Endothelial cell (in vitro differentiated cells): ENCODE measurements around the gene NCK1. TPM values are rescaled to one million over a fixed set of nuclear protein-coding genes. Genes with fewer than 3 reads are reported as not detected.

ENCODE experiments used
- DNase-seq: peaks from one replicate; pipeline ENCODE4 v3.0.0; 2021; ENCODE audit warnings: low spot score
- H3K27ac Mint-ChIP-seq: one replicate; pipeline ENCODE4 v1.8.0; 2021; ENCODE audit warnings: mixed read lengths, inconsistent platforms; ENCODE audit not compliant: unreplicated experiment
- H3K27me3 Mint-ChIP-seq: one replicate; pipeline ENCODE4 v1.8.0; 2021; ENCODE audit warnings: mild to moderate bottlenecking, moderate library complexity, mixed read lengths, inconsistent platforms; ENCODE audit not compliant: unreplicated experiment
- H3K36me3 Mint-ChIP-seq: one replicate; pipeline ENCODE4 v1.8.0; 2021; ENCODE audit warnings: mild to moderate bottlenecking, low read depth, mixed read lengths, inconsistent platforms; ENCODE audit not compliant: unreplicated experiment
- H3K4me1 Mint-ChIP-seq: one replicate; pipeline ENCODE4 v1.8.0; 2021; ENCODE audit warnings: mild to moderate bottlenecking, mixed read lengths, inconsistent platforms; ENCODE audit not compliant: unreplicated experiment
- H3K4me3 Mint-ChIP-seq: one replicate; pipeline ENCODE4 v1.8.0; 2021; ENCODE audit warnings: mild to moderate bottlenecking, mixed read lengths, inconsistent platforms; ENCODE audit not compliant: unreplicated experiment
- H3K9me3 Mint-ChIP-seq: one replicate; pipeline ENCODE4 v1.8.0; 2021; ENCODE audit warnings: mixed read lengths, inconsistent platforms; ENCODE audit not compliant: unreplicated experiment
- total RNA-seq: library from RNA; stranded (reverse); fragmentation: NEBNext Ultra II Directional; extraction: Animal tissue kit (Norgen Biotek cat#: 25700); gene quantifications from one replicate; pipeline ENCODE4 v1.2.1, GENCODE V29; 2021; ENCODE audit not compliant: unreplicated experiment
- TF ChIP-seq, protein P1 (sequence below): fragments of 200-600 bp; sonication (generic); IDR thresholded peaks from one replicate; pipeline ENCODE4 v1.5.0; 2021; ENCODE audit warnings: antibody characterized with exemption; ENCODE audit not compliant: unreplicated experiment

NCK1 gene
- total RNA-seq, 1 donor from 2014 or later, result 53.9 TPM

DNA sequence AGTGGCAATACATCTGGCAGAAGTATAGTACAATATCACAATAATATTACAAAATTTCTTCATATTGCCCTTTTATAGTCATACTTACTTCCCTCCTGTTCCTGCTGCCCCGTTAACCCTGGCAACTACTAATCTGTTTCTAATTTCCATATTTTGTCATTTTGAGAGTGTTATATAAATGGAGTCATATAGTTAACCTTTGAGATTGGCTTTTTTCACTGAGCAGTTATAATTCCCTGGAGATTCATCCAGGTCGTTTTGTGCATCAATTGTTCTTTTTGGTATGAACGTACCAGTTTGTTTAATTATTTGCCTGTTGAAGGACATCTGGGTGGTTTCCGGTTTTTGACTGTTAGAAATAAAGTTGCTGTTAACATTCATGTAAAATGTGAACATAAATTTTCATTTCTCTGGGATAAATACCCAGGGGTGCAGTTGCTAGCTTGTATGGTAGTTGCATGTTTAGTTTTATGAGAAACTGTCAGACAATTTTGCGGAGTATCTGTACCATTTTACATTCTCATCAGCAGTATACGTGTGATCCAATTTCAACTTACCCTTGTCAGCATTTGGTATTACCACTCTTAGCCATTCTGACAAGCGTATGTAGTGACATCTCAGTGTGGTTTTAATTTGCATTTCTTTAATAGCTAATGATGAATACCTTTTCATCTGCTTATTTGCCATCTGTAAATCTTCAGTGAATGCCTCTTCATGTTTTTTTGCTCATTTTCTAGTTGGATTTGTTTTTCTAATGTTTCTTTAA, 63.6 kb downstream of the NCK1 start:
- Mint-ChIP-seq H3K36me3 (peaks cover 18% of the 10 kb centered on the region), H3K27ac (no peak overlapping the region), H3K4me1 (peaks cover 24% of the 10 kb centered on the region), H3K27me3 (no peaks in the 10 kb centered on the region), H3K4me3 (no peak overlapping the region), H3K9me3 (no peaks in the 10 kb centered on the region)
- TF ChIP-seq, protein P1, sequence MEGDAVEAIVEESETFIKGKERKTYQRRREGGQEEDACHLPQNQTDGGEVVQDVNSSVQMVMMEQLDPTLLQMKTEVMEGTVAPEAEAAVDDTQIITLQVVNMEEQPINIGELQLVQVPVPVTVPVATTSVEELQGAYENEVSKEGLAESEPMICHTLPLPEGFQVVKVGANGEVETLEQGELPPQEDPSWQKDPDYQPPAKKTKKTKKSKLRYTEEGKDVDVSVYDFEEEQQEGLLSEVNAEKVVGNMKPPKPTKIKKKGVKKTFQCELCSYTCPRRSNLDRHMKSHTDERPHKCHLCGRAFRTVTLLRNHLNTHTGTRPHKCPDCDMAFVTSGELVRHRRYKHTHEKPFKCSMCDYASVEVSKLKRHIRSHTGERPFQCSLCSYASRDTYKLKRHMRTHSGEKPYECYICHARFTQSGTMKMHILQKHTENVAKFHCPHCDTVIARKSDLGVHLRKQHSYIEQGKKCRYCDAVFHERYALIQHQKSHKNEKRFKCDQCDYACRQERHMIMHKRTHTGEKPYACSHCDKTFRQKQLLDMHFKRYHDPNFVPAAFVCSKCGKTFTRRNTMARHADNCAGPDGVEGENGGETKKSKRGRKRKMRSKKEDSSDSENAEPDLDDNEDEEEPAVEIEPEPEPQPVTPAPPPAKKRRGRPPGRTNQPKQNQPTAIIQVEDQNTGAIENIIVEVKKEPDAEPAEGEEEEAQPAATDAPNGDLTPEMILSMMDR, result no peak
- DNase-seq, result no peak

DNA sequence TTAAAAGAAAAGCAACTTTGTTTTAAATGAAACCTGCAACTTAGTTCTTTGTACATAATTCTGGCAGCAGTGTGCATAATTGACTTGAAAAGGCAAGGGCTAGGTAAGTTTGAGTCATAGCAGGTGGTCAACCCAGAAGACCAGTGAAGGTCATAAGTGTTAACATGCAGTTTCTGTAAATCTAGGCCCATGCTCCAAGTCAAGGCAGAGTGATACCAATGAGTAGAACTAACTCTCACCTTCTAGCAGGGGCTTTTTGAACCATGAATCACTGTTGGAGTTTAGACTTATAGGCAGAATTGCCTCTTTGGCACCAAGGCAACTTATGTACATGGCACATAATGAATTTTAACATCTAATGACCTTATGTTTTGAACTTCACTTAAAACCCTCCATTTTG, 66.2 kb downstream of the NCK1 start:
- H3K36me3 Mint-ChIP-seq, result peaks cover 7% of the 10 kb centered on the region
- no peak overlapping the region for H3K4me3 Mint-ChIP-seq
- H3K27me3 Mint-ChIP-seq, result no peaks in the 10 kb centered on the region
- H3K9me3 Mint-ChIP-seq, result no peaks in the 10 kb centered on the region
- H3K4me1 Mint-ChIP-seq, result peaks cover 12% of the 10 kb centered on the region
- TF ChIP-seq, protein P1, result no peak
- no peak overlapping the region for H3K27ac Mint-ChIP-seq
- DNase-seq, result no peak

DNA sequence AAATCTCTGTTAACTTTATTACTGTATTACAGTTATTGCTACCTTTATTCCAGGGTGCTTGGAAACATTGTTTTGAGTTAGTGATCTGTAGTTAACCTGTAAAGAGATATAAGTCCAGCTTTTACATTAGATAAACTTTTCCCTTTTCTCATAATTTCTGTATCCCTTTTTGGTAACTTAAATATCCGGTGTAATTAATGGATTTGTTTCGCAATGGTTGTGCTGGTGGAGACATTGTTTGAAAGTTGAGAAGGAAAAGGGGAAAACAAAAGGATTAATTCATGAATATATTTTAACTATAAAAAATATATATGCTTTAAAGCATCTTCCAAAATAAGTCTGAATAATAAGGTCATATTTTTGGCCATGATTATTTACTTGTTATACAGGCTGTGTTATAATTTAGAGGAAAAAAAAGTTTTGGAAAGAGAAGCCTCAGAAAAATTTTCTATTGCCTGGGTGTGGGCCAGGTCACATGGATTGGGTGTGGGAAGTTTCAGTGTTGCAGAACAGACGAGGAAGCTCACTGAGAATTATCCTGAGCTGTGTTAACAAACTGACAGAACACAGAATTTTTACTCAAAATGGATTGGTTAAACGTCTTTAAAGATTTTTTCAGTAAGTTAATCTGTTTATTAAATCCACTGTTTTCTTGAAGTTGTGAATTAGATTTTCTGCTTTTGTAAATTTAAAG, 68.1 kb downstream of the NCK1 start:
- H3K27ac Mint-ChIP-seq, result no peak overlapping the region
- no peak overlapping the region for H3K4me3 Mint-ChIP-seq
- no peak for DNase-seq
- H3K36me3 Mint-ChIP-seq, result peaks cover 19% of the 10 kb centered on the region
- TF ChIP-seq, protein P1, result no peak
- H3K9me3 Mint-ChIP-seq, result no peaks in the 10 kb centered on the region
- no peaks in the 10 kb centered on the region for H3K27me3 Mint-ChIP-seq
- H3K4me1 Mint-ChIP-seq, result peaks cover 12% of the 10 kb centered on the region

DNA sequence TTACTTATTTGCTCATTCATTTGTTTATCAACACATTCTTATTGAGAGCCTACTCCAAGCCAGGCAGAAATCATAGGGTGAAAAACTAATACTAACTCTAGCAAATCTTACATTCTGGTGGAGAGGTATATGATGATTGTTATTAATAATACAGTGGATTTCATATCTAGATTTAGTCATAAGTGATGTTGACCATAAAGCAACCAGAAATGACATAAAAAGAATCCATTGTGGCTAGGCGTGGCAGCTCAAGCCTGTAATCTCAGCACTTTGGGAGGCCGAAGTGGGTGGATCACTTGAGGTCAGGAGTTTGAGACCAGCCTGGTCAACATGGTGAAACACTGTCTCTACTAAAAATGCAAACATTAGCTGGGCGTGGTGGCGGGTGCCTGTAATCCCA, 69.6 kb downstream of the NCK1 start:
- TF ChIP-seq, protein P1, result no peak

DNA sequence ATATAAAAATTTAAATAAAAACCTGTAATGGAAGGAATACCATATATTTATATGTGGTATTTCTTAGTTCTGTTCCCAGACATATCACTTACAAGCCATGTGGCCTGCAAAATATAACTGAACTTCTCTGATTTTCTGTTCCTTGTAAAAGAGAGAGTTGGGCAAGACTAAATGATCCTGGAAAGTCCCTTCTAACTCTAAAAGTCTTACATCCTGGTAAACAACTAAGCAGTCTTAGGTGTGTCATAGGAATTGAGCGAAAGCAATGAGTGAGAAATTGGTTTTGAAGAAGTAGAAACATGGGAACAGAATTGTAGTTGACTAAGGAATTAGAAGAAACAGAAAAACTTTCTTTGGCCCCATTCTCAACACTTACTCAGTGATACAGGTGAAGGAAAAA, 70.5 kb downstream of the NCK1 start:
- Mint-ChIP-seq H3K4me1 (peaks cover 12% of the 10 kb centered on the region), H3K27me3 (no peaks in the 10 kb centered on the region), H3K27ac (no peak overlapping the region), H3K9me3 (no peaks in the 10 kb centered on the region), H3K36me3 (peaks cover 30% of the 10 kb centered on the region), H3K4me3 (no peak overlapping the region)
- no peak for DNase-seq
- TF ChIP-seq, protein P1, result no peak

More for the DNA sequence above, 69.6 kb downstream of the NCK1 start:
- Mint-ChIP-seq H3K27me3 (no peaks in the 10 kb centered on the region), H3K27ac (no peak overlapping the region), H3K9me3 (no peaks in the 10 kb centered on the region), H3K36me3 (peaks cover 27% of the 10 kb centered on the region), H3K4me1 (peaks cover 12% of the 10 kb centered on the region), H3K4me3 (no peak overlapping the region)
- no peak for DNase-seq
